GM19328 (cell line): Measurements from ENCODE around the gene DNAAF9.

Experiments used
- ATAC-seq: cut with Tn5 transposase; IDR thresholded peaks from one replicate; pipeline ENCODE4 v1.9.1; 2021; ENCODE audit warnings: mild to moderate bottlenecking, moderate library complexity; ENCODE audit not compliant: unreplicated experiment

DNAAF9 gene

GRCh38 chr20:3378138-3378537 is 29.3 kb downstream of the DNAAF9 start:
- no peak for ATAC-seq

GRCh38 chr20:3377644-3378043 is 29.8 kb downstream of the DNAAF9 start:
- no peak for ATAC-seq

GRCh38 chr20:3374296-3374695 is 33.2 kb downstream of the DNAAF9 start:
- no peak for ATAC-seq

- no peak for ATAC-seq
These were observed 35.7 kb downstream of the DNAAF9 start for GRCh38 chr20:3371754-3372153.

GRCh38 chr20:3367089-3367488 is 40.4 kb downstream of the DNAAF9 start:
- ATAC-seq = no peak

- no peak for ATAC-seq
These were observed 43.0 kb downstream of the DNAAF9 start for GRCh38 chr20:3364323-3365013.

GRCh38 chr20:3360752-3361151 is 46.7 kb downstream of the DNAAF9 start:
- no peak for ATAC-seq

- no peak for ATAC-seq
These were observed 48.7 kb downstream of the DNAAF9 start for GRCh38 chr20:3358676-3359340.
